Testis (tissue), 3 donors: ENCODE results near the gene MARK2. TPM values are rescaled to one million over a fixed set of nuclear protein-coding genes. Genes with fewer than 3 reads are reported as not detected.

Experiments used
- DNase-seq: peaks from one replicate; pipeline ENCODE4 v3.0.0-alpha.2; 2019
- H3K27ac ChIP-seq, 2 donors: fragments of 200-600 bp; sonication (generic); one replicate each; pipeline ENCODE4 v1.5.1; 2019
- H3K27me3 ChIP-seq: fragments of 200-600 bp; sonication (generic); one replicate; pipeline ENCODE4 v1.5.1; 2019
- H3K36me3 ChIP-seq: fragments of 200-600 bp; sonication (generic); one replicate; pipeline ENCODE4 v1.5.1; 2017; ENCODE audit warnings: low read depth; ENCODE audit errors: missing control alignments
- H3K4me1 ChIP-seq: fragments of 200-600 bp; sonication (generic); one replicate; pipeline ENCODE4 v1.5.1; 2019
- H3K4me3 ChIP-seq, 2 donors: fragments of 200-600 bp; sonication (generic); one replicate each; pipeline ENCODE4 v1.5.1; 2017 to 2019
- H3K9me3 ChIP-seq: fragments of 200-600 bp; sonication (generic); one replicate; pipeline ENCODE4 v1.5.1; 2017
- CTCF ChIP-seq, 3 experiments: fragments of 450-650 bp in 2 of 3; fragments of 200-600 bp in 1 of 3; sonication (generic) in 1 of 3; IDR thresholded peaks; one replicate each; pipeline ENCODE4 v1.5.1; 2016 to 2019; ENCODE audit warnings: antibody characterized with exemption in 3 of 3, mild to moderate bottlenecking in 2 of 3, moderate library complexity in 1 of 3
- POLR2A ChIP-seq: fragments of 450-650 bp; IDR thresholded peaks from one replicate; pipeline ENCODE4 v1.6.1; 2017; ENCODE audit warnings: antibody characterized with exemption, mild to moderate bottlenecking, moderate library complexity
- WGBS, 2 donors: methylation state at CpG; one replicate each; pipeline ENCODE4 v1.1.5; 2018; 5-methylcytosine and 5-hydroxymethylcytosine counted together
- intact Hi-C: fragments of 100-400 bp; cut with DNase I; formaldehyde crosslinking; loops from one replicate; pipeline ENCODE4 v1.15.1; 2023; ENCODE audit warnings: low total_unique reads
- polyA plus RNA-seq: library from polyadenylated mRNA; stranded (reverse); fragments of 350-450 nt; fragmentation: Illumina TruSeq; extraction: RNeasy Lipid Tissue Mini Kit (QIAGEN cat#74804); gene quantifications from one replicate; pipeline ENCODE4 v1.2.3, GENCODE V29; 2014; ENCODE audit warnings: low read depth, low replicate concordance; ENCODE audit not compliant: insufficient read depth
- total RNA-seq, 2 donors: library from RNA; depleted of rRNA; stranded (reverse); fragments of >200 nt; gene quantifications; one replicate each; pipeline ENCODE4 v1.2.3, GENCODE V29; 2016

Gene MARK2
- total and polyA plus RNA-seq, 3 donors from 2014 or later: 24.7 to 52.8 (median 51.7) TPM

DNA sequence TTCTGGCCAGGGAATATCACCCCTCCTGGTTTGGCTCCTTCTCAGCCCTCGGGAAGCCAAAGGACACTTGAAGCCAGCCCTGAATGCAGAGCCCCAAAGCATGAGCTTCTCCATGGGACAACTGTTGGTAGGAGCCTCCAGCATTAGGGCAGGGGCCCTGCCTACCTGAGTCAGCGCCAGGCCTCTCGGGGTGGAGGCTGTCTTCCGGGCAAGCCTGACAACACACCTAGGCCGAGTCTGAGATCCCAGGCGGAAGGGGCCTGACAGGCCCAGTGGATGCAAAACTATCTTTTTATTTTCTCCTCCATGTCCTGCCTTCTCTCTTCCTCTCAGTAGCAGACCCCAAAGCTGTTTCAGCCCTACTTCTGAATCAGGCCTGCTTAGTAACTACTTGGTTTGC lies 50.4 kb downstream of the MARK2 start:
- H3K4me3 ChIP-seq: no peak overlapping the region
- TF ChIP-seq POLR2A: no peak
- no peak for TF ChIP-seq CTCF (IDR thresholded peaks at IDR 0.05)
- no peak for DNase-seq
- H3K4me1 ChIP-seq: peaks cover 17% of the 10 kb centered on the region
- H3K27ac ChIP-seq: no peak overlapping the region
- no peaks in the 10 kb centered on the region for H3K9me3 ChIP-seq
- no peaks in the 10 kb centered on the region for H3K36me3 ChIP-seq
- H3K27me3 ChIP-seq: no peaks in the 10 kb centered on the region
- intact Hi-C loops: no loop called here
- 87 to 96% methylated on average over 6 of the region's 6 CpGs for WGBS, 2 donors

GRCh38 chr11:63890368-63890767 lies 51.5 kb downstream of the MARK2 start:
- 75 to 77% methylated on average over 7 of the region's 7 CpGs for WGBS, 2 donors
- Histone ChIP-seq H3K27me3 (no peaks in the 10 kb centered on the region), H3K36me3 (no peaks in the 10 kb centered on the region), H3K9me3 (no peaks in the 10 kb centered on the region), H3K4me1 (peaks cover 17% of the 10 kb centered on the region), H3K4me3 (no peak overlapping the region), H3K27ac (no peak overlapping the region)
- intact Hi-C loops: no loop called here
- no peak for DNase-seq
- TF ChIP-seq POLR2A (no peak), CTCF (IDR thresholded peaks at IDR 0.05) (no peak)

- Histone ChIP-seq H3K4me1 (peaks cover 17% of the 10 kb centered on the region), H3K27me3 (no peaks in the 10 kb centered on the region), H3K27ac (no peak overlapping the region), H3K36me3 (no peaks in the 10 kb centered on the region), H3K4me3 (no peak overlapping the region), H3K9me3 (no peaks in the 10 kb centered on the region)
- no peak for TF ChIP-seq CTCF (IDR thresholded peaks at IDR 0.05)
- no peak for TF ChIP-seq POLR2A
- intact Hi-C loops: no loop called here
- no peak for DNase-seq
- WGBS, 2 donors: 46 to 53% methylated on average over 3 of the region's 3 CpGs
Measured at GRCh38 chr11:63892228-63892627, 53.3 kb downstream of the MARK2 start.

DNA sequence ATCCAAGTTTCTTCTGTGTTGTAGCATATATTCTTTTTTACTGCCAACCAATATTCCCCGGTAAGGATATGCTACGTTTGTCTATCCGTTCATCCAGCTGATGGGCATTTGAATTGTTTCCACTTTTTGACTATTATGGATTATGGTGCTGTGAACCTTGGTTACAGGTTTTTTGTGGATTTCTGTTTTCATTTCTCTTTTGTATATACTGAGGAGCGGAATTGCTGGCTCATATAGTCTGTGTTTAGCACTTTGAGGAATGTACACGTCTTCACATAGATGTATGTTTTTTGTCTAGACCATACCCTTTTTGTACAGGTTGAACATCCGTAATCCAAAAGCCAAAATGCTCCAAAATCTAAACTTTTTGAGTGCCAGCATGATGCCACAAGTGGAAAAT lies 54.4 kb downstream of the MARK2 start:
- Histone ChIP-seq H3K9me3 (no peaks in the 10 kb centered on the region), H3K27ac (no peak overlapping the region), H3K4me3 (no peak overlapping the region), H3K4me1 (peaks cover 10% of the 10 kb centered on the region), H3K27me3 (no peaks in the 10 kb centered on the region), H3K36me3 (no peaks in the 10 kb centered on the region)
- 94 to 98% methylated on average over 6 of the region's 6 CpGs for WGBS, 2 donors
- intact Hi-C loops: no loop called here
- TF ChIP-seq POLR2A: no peak
- no peak for TF ChIP-seq CTCF (IDR thresholded peaks at IDR 0.05)
- DNase-seq: no peak

DNA sequence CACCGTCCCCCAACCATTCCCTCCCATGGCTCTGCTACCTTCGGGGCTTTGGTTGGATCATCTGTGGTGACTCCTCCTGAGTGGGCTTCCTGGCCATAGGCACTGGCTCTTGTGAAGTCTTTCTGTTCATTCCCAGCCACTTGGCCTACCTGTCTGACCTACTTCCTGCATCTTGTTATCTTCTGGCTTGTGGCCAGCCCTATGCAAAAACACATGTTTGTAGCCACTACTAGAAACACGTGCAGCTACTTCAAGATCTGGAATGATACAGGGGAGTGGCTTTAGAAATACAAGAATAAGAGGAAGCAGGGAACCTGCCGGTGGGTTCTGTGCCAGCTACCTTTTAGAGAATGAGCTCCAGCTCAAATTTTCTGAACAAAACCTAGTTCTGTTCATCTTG lies 57.2 kb downstream of the MARK2 start:
- Histone ChIP-seq H3K4me3 (no peak overlapping the region), H3K36me3 (no peaks in the 10 kb centered on the region), H3K4me1 (no peaks in the 10 kb centered on the region), H3K27ac (no peak overlapping the region), H3K9me3 (no peaks in the 10 kb centered on the region), H3K27me3 (no peaks in the 10 kb centered on the region)
- no peak for DNase-seq
- no peak for TF ChIP-seq POLR2A
- no peak for TF ChIP-seq CTCF (IDR thresholded peaks at IDR 0.05)
- WGBS, 2 donors: 75 to 76% methylated on average over 4 of the region's 4 CpGs
- intact Hi-C loops: no loop called here
